Loucy (cell line): ENCODE measurements around the gene ZDHHC12.

Experiments
- H2AFZ ChIP-seq: fragments of 200-600 bp; sonication (generic); 2 replicates; pipeline ENCODE4 v1.6.0; 2016; ENCODE audit warnings: antibody characterized with exemption, mild to moderate bottlenecking, low read length, moderate library complexity
- H3F3A ChIP-seq: fragments of 200-600 bp; 2 replicates; pipeline ENCODE4 v1.6.0; 2016; ENCODE audit warnings: antibody characterized with exemption, low read depth, mild to moderate bottlenecking
- H3K27me3 ChIP-seq: fragments of 200-600 bp; sonication (generic); 2 replicates; pipeline ENCODE4 v1.6.1; 2014; ENCODE audit warnings: low read length, mild to moderate bottlenecking; ENCODE audit not compliant: insufficient read depth, poor library complexity, severe bottlenecking
- H3K36me3 ChIP-seq: fragments of 200-600 bp; sonication (generic); 2 replicates; pipeline ENCODE4 v1.6.1; 2016; ENCODE audit warnings: low read length; ENCODE audit not compliant: insufficient read depth
- H3K4me1 ChIP-seq: fragments of 200-600 bp; sonication (generic); 2 replicates; pipeline ENCODE4 v1.5.1; 2014; ENCODE audit warnings: low read length, mild to moderate bottlenecking; ENCODE audit not compliant: insufficient read depth, poor library complexity, severe bottlenecking
- H3K4me2 ChIP-seq: fragments of 200-600 bp; sonication (generic); 2 replicates; pipeline ENCODE4 v1.6.0; 2014; ENCODE audit warnings: antibody characterized with exemption, low read length, low read depth, mild to moderate bottlenecking; ENCODE audit not compliant: poor library complexity, severe bottlenecking
- H3K4me3 ChIP-seq: fragments of 200-600 bp; sonication (generic); 2 replicates; pipeline ENCODE4 v1.5.1; 2014; ENCODE audit warnings: low read length, mild to moderate bottlenecking, mixed read lengths; ENCODE audit not compliant: poor library complexity, severe bottlenecking
- H3K79me2 ChIP-seq: fragments of 200-600 bp; sonication (generic); 2 replicates; pipeline ENCODE4 v1.6.1; 2014; ENCODE audit warnings: low read length; ENCODE audit not compliant: insufficient read depth
- H3K9ac ChIP-seq: fragments of 200-600 bp; sonication (generic); 2 replicates; pipeline ENCODE4 v1.6.0; 2014; ENCODE audit warnings: mild to moderate bottlenecking, low read depth, low read length, moderate library complexity; ENCODE audit not compliant: poor library complexity, severe bottlenecking
- H3K9me2 ChIP-seq: fragments of 200-600 bp; sonication (generic); replicated peaks from 2 replicates; pipeline ENCODE4 v1.6.1; 2016; ENCODE audit warnings: low read depth, low read length, mixed read lengths
- H3K9me3 ChIP-seq: fragments of 200-600 bp; sonication (generic); 2 replicates; pipeline ENCODE4 v1.6.1; 2014; ENCODE audit warnings: mild to moderate bottlenecking, antibody characterized with exemption, low read length, low read depth; ENCODE audit not compliant: insufficient read depth
- H4K20me1 ChIP-seq: fragments of 200-600 bp; sonication (generic); 2 replicates; pipeline ENCODE4 v1.6.0; 2014; ENCODE audit warnings: antibody characterized with exemption, low read length, mild to moderate bottlenecking; ENCODE audit not compliant: insufficient read depth, poor library complexity, severe bottlenecking
- EZH2phosphoT487 ChIP-seq: fragments of 200-600 bp; IDR thresholded peaks from 2 replicates; pipeline ENCODE4 v1.6.1; 2018; ENCODE audit warnings: antibody characterized with exemption, mild to moderate bottlenecking, moderate library complexity, borderline replicate concordance
- TF ChIP-seq, protein P1 (sequence below): fragments of 200-600 bp; sonication (generic); conservative IDR thresholded peaks from 2 replicates; pipeline ENCODE4 v1.5.1; 2014; ENCODE audit warnings: mild to moderate bottlenecking, antibody characterized with exemption, low read length

Gene ZDHHC12

DNA sequence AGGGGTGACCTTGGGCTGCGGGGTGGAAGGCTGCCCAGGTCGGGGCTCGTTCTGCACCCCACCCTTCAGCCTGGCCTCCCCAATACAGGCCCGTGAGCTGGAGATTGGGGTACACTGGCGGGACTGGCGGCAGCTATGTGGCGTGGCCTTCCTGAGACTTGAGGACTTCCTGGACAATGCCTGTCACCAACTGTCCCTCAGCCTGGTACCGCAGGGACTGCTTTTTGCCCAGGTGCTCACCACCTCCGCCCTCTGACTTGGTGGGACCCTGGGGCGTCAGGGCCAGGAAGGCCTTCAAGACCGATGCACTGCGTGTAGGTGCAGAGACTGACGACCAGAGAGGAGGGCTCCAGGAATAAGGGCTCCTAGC is 10.5 kb downstream of the ZDHHC12 start:
- Histone ChIP-seq H3K4me3 (no peak overlapping the region), H3K9me3 (no peaks in the 10 kb centered on the region), H3K79me2 (no peaks in the 10 kb centered on the region), H3K9ac (no peak overlapping the region), H4K20me1 (no peaks in the 10 kb centered on the region), H3K4me1 (no peaks in the 10 kb centered on the region), H3K9me2 (no peaks in the 10 kb centered on the region), H3K36me3 (no peaks in the 10 kb centered on the region), H3K27me3 (no peaks in the 10 kb centered on the region), H2AFZ (no peak overlapping the region), H3K4me2 (no peak overlapping the region), H3F3A (no peaks in the 10 kb centered on the region)
- TF ChIP-seq EZH2phosphoT487 = no peak
- TF ChIP-seq, protein P1, sequence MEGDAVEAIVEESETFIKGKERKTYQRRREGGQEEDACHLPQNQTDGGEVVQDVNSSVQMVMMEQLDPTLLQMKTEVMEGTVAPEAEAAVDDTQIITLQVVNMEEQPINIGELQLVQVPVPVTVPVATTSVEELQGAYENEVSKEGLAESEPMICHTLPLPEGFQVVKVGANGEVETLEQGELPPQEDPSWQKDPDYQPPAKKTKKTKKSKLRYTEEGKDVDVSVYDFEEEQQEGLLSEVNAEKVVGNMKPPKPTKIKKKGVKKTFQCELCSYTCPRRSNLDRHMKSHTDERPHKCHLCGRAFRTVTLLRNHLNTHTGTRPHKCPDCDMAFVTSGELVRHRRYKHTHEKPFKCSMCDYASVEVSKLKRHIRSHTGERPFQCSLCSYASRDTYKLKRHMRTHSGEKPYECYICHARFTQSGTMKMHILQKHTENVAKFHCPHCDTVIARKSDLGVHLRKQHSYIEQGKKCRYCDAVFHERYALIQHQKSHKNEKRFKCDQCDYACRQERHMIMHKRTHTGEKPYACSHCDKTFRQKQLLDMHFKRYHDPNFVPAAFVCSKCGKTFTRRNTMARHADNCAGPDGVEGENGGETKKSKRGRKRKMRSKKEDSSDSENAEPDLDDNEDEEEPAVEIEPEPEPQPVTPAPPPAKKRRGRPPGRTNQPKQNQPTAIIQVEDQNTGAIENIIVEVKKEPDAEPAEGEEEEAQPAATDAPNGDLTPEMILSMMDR = no peak

DNA sequence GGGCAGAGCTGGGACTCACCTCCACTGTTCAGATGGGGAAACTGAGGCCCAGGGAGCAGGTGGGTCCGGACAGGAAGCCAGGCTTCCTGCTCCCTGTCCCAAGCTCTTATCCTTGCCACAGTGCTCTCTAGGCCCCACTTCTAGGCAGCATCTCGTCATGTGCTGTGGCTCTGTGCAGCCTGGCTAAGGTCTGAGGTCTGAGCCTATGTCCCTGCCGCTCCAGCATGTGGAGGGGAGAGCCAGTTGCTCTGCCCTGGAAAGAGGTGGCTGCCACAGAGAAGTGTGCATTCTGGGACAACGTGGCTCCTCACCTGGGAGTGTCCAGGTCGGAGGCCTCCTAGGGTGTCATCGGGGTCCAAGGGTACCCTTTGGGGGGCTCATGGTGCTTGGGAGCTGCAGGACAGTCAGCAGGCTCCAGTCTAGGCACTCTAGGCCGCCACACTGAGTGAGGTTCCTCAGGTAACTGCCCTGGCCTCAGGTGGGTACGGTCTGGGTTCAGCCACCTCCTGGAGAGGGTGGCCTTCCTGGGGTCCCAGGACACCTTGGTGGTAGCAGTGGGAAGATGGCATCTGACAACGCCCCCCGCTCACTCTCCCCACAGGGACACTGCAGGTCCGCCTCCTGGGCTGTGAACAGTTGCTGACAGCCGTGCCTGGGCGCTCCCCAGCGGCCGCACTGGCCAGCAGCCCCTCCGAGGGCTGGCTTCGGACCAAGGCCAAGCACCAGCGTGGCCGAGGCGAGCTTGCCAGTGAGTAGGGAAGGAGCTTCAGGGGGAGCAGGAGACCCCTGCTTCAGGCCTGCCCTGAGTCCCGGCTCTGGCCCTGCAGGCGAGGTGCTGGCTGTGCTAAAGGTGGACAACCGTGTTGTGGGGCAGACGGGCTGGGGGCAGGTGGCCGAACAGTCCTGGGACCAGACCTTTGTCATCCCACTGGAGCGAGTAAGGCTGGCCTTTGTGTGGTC is 11.2 kb downstream of the ZDHHC12 start:
- Histone ChIP-seq H3K9ac (no peak overlapping the region), H3K9me2 (no peaks in the 10 kb centered on the region), H3K9me3 (no peaks in the 10 kb centered on the region), H3K4me1 (no peaks in the 10 kb centered on the region), H3K4me2 (no peak overlapping the region), H3K27me3 (no peaks in the 10 kb centered on the region), H3K4me3 (no peak overlapping the region), H3K36me3 (no peaks in the 10 kb centered on the region), H3K79me2 (no peaks in the 10 kb centered on the region), H2AFZ (no peak overlapping the region), H4K20me1 (no peaks in the 10 kb centered on the region), H3F3A (no peaks in the 10 kb centered on the region)
- TF ChIP-seq, protein P1 = no peak
- TF ChIP-seq EZH2phosphoT487 = no peak

DNA sequence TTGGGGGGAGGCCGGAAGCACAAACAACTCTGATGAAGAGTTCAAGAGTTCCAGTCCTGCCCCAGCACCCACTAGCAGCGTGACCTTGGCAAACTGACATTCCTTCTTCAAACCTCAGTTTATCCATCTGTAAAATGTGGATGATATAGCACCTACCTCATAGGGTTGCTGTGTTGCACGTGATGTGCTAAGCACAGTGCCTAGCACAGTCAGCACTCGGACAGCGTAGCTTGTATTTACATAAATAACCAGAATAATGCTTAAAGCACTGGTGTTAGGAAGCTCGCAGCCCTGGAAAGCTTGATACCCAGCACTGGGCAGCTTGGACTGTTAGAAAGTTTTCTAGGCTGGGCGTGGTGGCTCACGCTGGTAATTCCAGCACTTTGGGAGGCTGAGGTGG is 16.5 kb downstream of the ZDHHC12 start:
- Histone ChIP-seq H3K9ac (no peak overlapping the region), H3K4me2 (no peak overlapping the region), H3K36me3 (no peaks in the 10 kb centered on the region), H3K9me2 (no peaks in the 10 kb centered on the region), H3K9me3 (no peaks in the 10 kb centered on the region), H3K4me1 (no peaks in the 10 kb centered on the region), H3K4me3 (no peak overlapping the region), H3K27me3 (no peaks in the 10 kb centered on the region), H4K20me1 (no peaks in the 10 kb centered on the region), H3F3A (no peaks in the 10 kb centered on the region), H3K79me2 (no peaks in the 10 kb centered on the region), H2AFZ (no peak overlapping the region)
- TF ChIP-seq EZH2phosphoT487 = no peak
- TF ChIP-seq, protein P1 = no peak
